IMR-90 (cell line): ENCODE data around the gene POLR3A. TPM values are rescaled to one million over a fixed set of nuclear protein-coding genes. Genes with fewer than 3 reads are reported as not detected.

Source experiments
- ATAC-seq: fragments of 200-7000 bp; cut with Tn5 transposase; 2 replicates; pipeline ENCODE4 v1.9.1; 2020; ENCODE audit warnings: low read depth, mild to moderate bottlenecking, moderate library complexity
- BruUV-seq: library from RNA; stranded (reverse); fragments of 400-500 nt; replicated peaks from 2 replicates; lab custom pipeline; 2021; lab: Mats Ljungman, UMichigan
- CTCF ChIA-PET: fragments of 300-600 bp; formaldehyde crosslinking; extraction: SDS; loops from one replicate; lab custom pipeline; 2021; ENCODE audit warnings: antibody characterized with exemption; lab: Yijun Ruan, JAX
- POLR2A ChIA-PET: fragments of 300-600 bp; sonication (Branson Sonifier 250); formaldehyde crosslinking; loops from one replicate; lab custom pipeline; 2022; ENCODE audit warnings: antibody characterized with exemption; ENCODE audit not compliant: unreplicated experiment; lab: Charles Lee
- DNase-seq: peaks from one replicate; pipeline ENCODE4 v3.0.0; 2013
- H2AFZ ChIP-seq: replicated peaks from 2 replicates; pipeline ENCODE3; 2013; ENCODE audit warnings: low read length, mild to moderate bottlenecking; ENCODE audit not compliant: poor library complexity
- H2AK5ac ChIP-seq: 2 replicates; pipeline ENCODE4 v1.6.1; 2013; ENCODE audit warnings: low read depth, low read length, inconsistent platforms
- H2AK9ac ChIP-seq: replicated peaks from 2 replicates; pipeline ENCODE3; 2013; ENCODE audit warnings: mild to moderate bottlenecking, low read depth, low read length, moderate library complexity; ENCODE audit not compliant: poor library complexity
- H2BK120ac ChIP-seq: 2 replicates; pipeline ENCODE4 v1.6.1; 2013; ENCODE audit warnings: low read depth, low read length, inconsistent platforms
- H2BK15ac ChIP-seq: 3 replicates; pipeline ENCODE4 v1.6.1; 2013; ENCODE audit warnings: low read depth, low read length, inconsistent platforms
- H2BK20ac ChIP-seq: 2 replicates; pipeline ENCODE4 v1.6.1; 2013; ENCODE audit warnings: low read depth, mild to moderate bottlenecking, inconsistent platforms, low read length, moderate library complexity
- H2BK5ac ChIP-seq: 2 replicates; pipeline ENCODE4 v1.6.1; 2013; ENCODE audit warnings: mild to moderate bottlenecking, low read depth, low read length, inconsistent platforms; ENCODE audit not compliant: poor library complexity, severe bottlenecking
- H3K14ac ChIP-seq: replicated peaks from 2 replicates; pipeline ENCODE4 v1.6.1; 2013; ENCODE audit warnings: low read depth, low read length, inconsistent platforms
- H3K18ac ChIP-seq: 2 replicates; pipeline ENCODE4 v1.6.1; 2013; ENCODE audit warnings: low read depth, low read length, control low read depth
- H3K23ac ChIP-seq: 2 replicates; pipeline ENCODE4 v1.6.1; 2013; ENCODE audit warnings: low read depth, low read length, inconsistent platforms
- H3K27ac ChIP-seq: 2 replicates; pipeline ENCODE4 v1.5.1; 2013; ENCODE audit warnings: mild to moderate bottlenecking, control low read depth, low read length; ENCODE audit not compliant: insufficient read depth
- H3K27me3 ChIP-seq: 2 replicates; pipeline ENCODE4 v1.6.1; 2013; ENCODE audit warnings: low read length; ENCODE audit not compliant: control insufficient read depth, insufficient read depth
- H3K36me3 ChIP-seq: 2 replicates; pipeline ENCODE4 v1.6.1; 2013; ENCODE audit warnings: low read length, mixed read lengths; ENCODE audit not compliant: control insufficient read depth, insufficient read depth
- H3K4ac ChIP-seq: 2 replicates; pipeline ENCODE4 v1.6.1; 2013; ENCODE audit warnings: low read depth, low read length, inconsistent platforms
- H3K4me1 ChIP-seq: 2 replicates; pipeline ENCODE4 v1.6.1; 2013; ENCODE audit warnings: low read length, mixed read lengths; ENCODE audit not compliant: control insufficient read depth, insufficient read depth
- H3K4me2 ChIP-seq: 2 replicates; pipeline ENCODE4 v1.6.1; 2013; ENCODE audit warnings: low read depth, mild to moderate bottlenecking, control low read depth, low read length, moderate library complexity
- H3K4me3 ChIP-seq: 2 replicates; pipeline ENCODE4 v1.5.1; 2013; ENCODE audit warnings: low read depth, mild to moderate bottlenecking, control low read depth, low read length, moderate library complexity; ENCODE audit not compliant: insufficient read depth
- H3K56ac ChIP-seq: 2 replicates; pipeline ENCODE4 v1.6.1; 2013; ENCODE audit warnings: low read length, inconsistent platforms; ENCODE audit not compliant: insufficient read depth; ENCODE audit errors: extremely low read depth
- H3K79me1 ChIP-seq, 2 experiments: 2 replicates each; pipeline ENCODE4 v1.6.1; 2013; ENCODE audit warnings: low read length in 2 of 2, inconsistent platforms in 1 of 2, low read depth in 1 of 2
- H3K9ac ChIP-seq: 2 replicates; pipeline ENCODE4 v1.6.1; 2013; ENCODE audit warnings: low read depth, low read length, control low read depth
- H3K9me1 ChIP-seq: 2 replicates; pipeline ENCODE4 v1.6.1; 2013; ENCODE audit warnings: low read length, inconsistent platforms; ENCODE audit not compliant: insufficient read depth
- H3K9me3 ChIP-seq: 2 replicates; pipeline ENCODE4 v1.6.1; 2013; ENCODE audit warnings: low read length; ENCODE audit not compliant: control insufficient read depth, insufficient read depth
- H4K20me1 ChIP-seq: 2 replicates; pipeline ENCODE4 v1.6.1; 2013; ENCODE audit warnings: low read length, inconsistent platforms; ENCODE audit not compliant: insufficient read depth
- H4K5ac ChIP-seq: 2 replicates; pipeline ENCODE4 v1.6.1; 2013; ENCODE audit warnings: mild to moderate bottlenecking, low read depth, low read length, control low read depth
- H4K8ac ChIP-seq, 2 experiments: 2 replicates each; pipeline ENCODE4 v1.6.1; 2013; ENCODE audit warnings: low read depth in 2 of 2, low read length in 2 of 2, control low read depth in 1 of 2, inconsistent platforms in 1 of 2
- H4K91ac ChIP-seq: 2 replicates; pipeline ENCODE4 v1.6.1; 2013; ENCODE audit warnings: low read depth, low read length, inconsistent platforms; ENCODE audit not compliant: insufficient read depth
- RAD21 ChIP-seq: IDR thresholded peaks from 2 replicates; pipeline ENCODE4 v1.6.1; 2012; ENCODE audit warnings: low read length, improper control_type of control experiment
- WGBS, 2 experiments: methylation state at CpG; one replicate each; pipeline versions ENCODE4 v1.1.5 to v1.1.7; 2013; ENCODE audit warnings: missing lambda C conversion rate in 2 of 2; ENCODE audit not compliant: insufficient read length in 1 of 2; ENCODE audit errors: extremely low coverage in 2 of 2; 5-methylcytosine and 5-hydroxymethylcytosine counted together
- dilution Hi-C: fragments of 300-500 bp; cut with HindIII; formaldehyde crosslinking; loops from one replicate; pipeline ENCODE4 v1.14.3; 2018; ENCODE audit warnings: low sequenced_read_pairs; ENCODE audit not compliant: unreplicated experiment
- in situ Hi-C: fragments of 300-500 bp; cut with MboI; formaldehyde crosslinking; loops from 3 replicates; pipeline ENCODE4 v1.14.3; 2019; ENCODE audit warnings: low sequenced_read_pairs, inconsistent platforms, mixed read lengths
- intact Hi-C: fragments of 100-400 bp; cut with micrococcal nuclease; formaldehyde crosslinking; loops from 2 replicates; pipeline ENCODE4 v1.10.0; 2022
- polyA plus RNA-seq, 3 experiments: library from polyadenylated mRNA; depleted of rRNA; stranded (reverse); fragments of >200 nt; gene quantifications; 2 replicates each; pipeline ENCODE4 v1.2.3, GENCODE V29; 2012; ENCODE audit warnings: low replicate concordance in 1 of 3
- total RNA-seq: library from RNA; depleted of rRNA; stranded (reverse); fragments of >200 nt; gene quantifications from 2 replicates; pipeline ENCODE4 v1.2.3, GENCODE V29; 2012

The POLR3A gene
- total and polyA plus RNA-seq, 2 of the 4 experiments (the other 2 are of a cell fraction), result 11.9 to 24.4 TPM

DNA sequence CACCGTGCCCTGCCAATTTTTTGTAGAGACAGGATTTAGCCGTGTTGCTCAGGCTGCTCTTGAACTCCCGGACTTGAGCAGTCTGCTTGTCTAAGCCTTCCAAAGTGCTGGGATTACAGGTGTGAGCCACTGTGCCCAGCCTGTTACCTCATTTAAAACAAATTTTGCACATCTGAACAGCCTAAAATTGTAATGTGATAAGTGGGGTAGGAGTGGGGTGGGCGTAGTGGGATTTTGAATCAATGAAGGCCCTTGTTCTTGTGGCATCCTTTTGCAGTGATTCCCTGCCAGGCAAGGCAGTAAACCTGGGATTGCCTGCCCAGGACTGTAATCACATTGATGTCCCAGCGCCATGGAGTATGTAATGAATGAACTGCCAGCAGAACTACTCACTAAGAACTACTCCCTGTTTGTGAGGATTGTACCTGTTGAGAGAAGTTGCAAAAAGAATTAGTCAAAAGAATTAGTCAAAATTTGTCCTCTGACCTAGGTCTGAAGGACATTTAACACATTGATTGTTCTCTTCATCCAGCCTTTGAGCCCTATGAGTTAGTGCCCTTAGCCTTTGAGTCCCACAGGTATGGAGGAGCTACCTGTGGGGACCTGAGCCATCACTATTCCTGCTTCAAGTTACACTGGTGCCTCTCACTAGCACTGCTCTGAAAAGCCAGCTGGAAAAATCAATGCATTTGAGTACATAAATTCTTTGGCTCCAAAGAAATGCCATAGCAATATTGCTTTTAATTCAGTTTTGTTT lies 9.7 kb upstream of the POLR3A start:
- Histone ChIP-seq H3K18ac (no peak overlapping the region), H2AFZ (no peak overlapping the region), H4K5ac (no peak overlapping the region), H4K8ac (no peak overlapping the region), H3K79me1 (peaks cover 40 to 90% of the 10 kb centered on the region in 2 experiments), H2AK5ac (no peak overlapping the region), H4K91ac (no peak overlapping the region), H3K56ac (no peak overlapping the region), H3K9ac (no peak overlapping the region), H3K9me3 (no peaks in the 10 kb centered on the region), H3K36me3 (peaks cover 63% of the 10 kb centered on the region), H2AK9ac (no peak overlapping the region), H3K4me2 (no peak overlapping the region), H2BK120ac (no peak overlapping the region), H3K4me1 (peaks cover 6% of the 10 kb centered on the region), H2BK15ac (no peak overlapping the region), H2BK5ac (no peak overlapping the region), H3K27ac (no peak overlapping the region), H3K4me3 (no peak overlapping the region), H3K27me3 (no peaks in the 10 kb centered on the region), H3K14ac (no peak overlapping the region), H3K9me1 (peaks cover 31% of the 10 kb centered on the region), H4K20me1 (peaks cover 91% of the 10 kb centered on the region), H3K23ac (no peak overlapping the region), H3K4ac (no peak overlapping the region), H2BK20ac (no peak overlapping the region)
- in situ Hi-C loops, result no loop called here
- WGBS, 2 experiments, result 100% methylated on average over 2 of the region's 5 CpGs; no CpG with 5 or more reads in 1 of the 2 experiments
- no TSS peak for BruUV-seq
- intact Hi-C loops, result no loop called here
- dilution Hi-C loops, result no loop called here
- TF ChIP-seq RAD21, result no peak
- DNase-seq, result no peak
- ATAC-seq, result no peak
- ChIA-PET CTCF (interaction anchor here (1.0 kb wide), 1 partner anchor 10 kb away, joined by 3 read pairs; the partner anchor contains the start of gene POLR3A), POLR2A (no interaction called here)
